Nephron progenitor cell (in vitro differentiated cells): ENCODE data around the gene SCD5.

Experiments
- DNase-seq: peaks from one replicate; pipeline ENCODE4 v3.0.0; 2021
- H3K27ac Mint-ChIP-seq: 2 replicates; pipeline ENCODE4 v1.8.0; 2021; ENCODE audit warnings: mild to moderate bottlenecking, moderate library complexity, mixed read lengths
- H3K27me3 Mint-ChIP-seq: 2 replicates; pipeline ENCODE4 v1.8.0; 2021; ENCODE audit warnings: mild to moderate bottlenecking, low read depth, mixed read lengths; ENCODE audit not compliant: poor library complexity
- H3K36me3 Mint-ChIP-seq: 2 replicates; pipeline ENCODE4 v1.8.0; 2021; ENCODE audit warnings: low read depth, mixed read lengths
- H3K4me1 Mint-ChIP-seq: 2 replicates; pipeline ENCODE4 v1.8.0; 2021; ENCODE audit warnings: mixed read lengths
- H3K4me3 Mint-ChIP-seq: 2 replicates; pipeline ENCODE4 v1.8.0; 2021; ENCODE audit warnings: mild to moderate bottlenecking, moderate library complexity, mixed read lengths
- H3K9me3 Mint-ChIP-seq: 2 replicates; pipeline ENCODE4 v1.8.0; 2021; ENCODE audit warnings: mild to moderate bottlenecking, moderate library complexity, mixed read lengths
- CTCF ChIP-seq: fragments of 200-600 bp; sonication (generic); IDR thresholded peaks from 2 replicates; pipeline ENCODE4 v1.5.0; 2021; ENCODE audit warnings: antibody characterized with exemption

SCD5 gene

DNA sequence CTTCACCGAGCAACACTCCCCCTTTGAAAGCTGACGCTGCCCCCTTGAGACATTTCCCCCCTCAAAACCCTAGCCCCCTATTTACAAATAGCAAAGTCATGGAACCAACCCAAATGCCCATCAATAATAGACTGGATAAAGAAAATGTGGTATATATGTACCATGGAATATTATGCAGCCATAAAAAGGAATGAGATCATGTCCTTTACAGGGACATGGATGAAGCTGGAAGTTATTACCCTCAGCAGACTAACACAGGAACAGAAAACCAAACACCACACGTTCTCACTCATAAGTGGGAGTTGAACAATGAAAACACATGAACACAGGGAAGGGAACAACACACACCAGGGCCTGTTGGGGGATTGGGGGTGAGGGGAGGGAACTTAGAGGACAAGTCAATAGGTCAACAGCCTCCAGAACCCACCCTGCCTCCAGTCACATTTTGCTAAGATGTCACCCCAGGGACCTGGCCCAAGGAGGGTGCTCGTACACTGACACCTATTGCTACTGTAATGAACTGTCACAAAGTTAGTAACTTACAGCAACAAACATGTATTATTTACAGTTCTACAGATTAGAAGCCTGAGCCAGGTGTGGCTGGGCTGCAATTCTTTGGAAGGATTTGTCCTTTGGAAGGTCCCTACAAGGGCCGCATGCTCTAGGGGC, 20.6 kb downstream of the SCD5 start:
- Mint-ChIP-seq H3K4me1 (peaks cover 53% of the 10 kb centered on the region), H3K9me3 (peaks cover 8% of the 10 kb centered on the region), H3K27ac (no peak overlapping the region), H3K4me3 (no peak overlapping the region), H3K36me3 (peaks cover 5% of the 10 kb centered on the region), H3K27me3 (peaks cover 4% of the 10 kb centered on the region)
- no peak for DNase-seq
- no peak for TF ChIP-seq CTCF

GRCh38 chr4:82776925-82777542, 21.6 kb downstream of the SCD5 start:
- H3K36me3 Mint-ChIP-seq = peaks cover 5% of the 10 kb centered on the region
- no peak for DNase-seq
- peaks cover 46% of the 10 kb centered on the region for H3K4me1 Mint-ChIP-seq
- peaks cover 8% of the 10 kb centered on the region for H3K9me3 Mint-ChIP-seq
- no peak overlapping the region for H3K4me3 Mint-ChIP-seq
- H3K27me3 Mint-ChIP-seq = peaks cover 4% of the 10 kb centered on the region
- H3K27ac Mint-ChIP-seq = peak overlapping the region; percentile 84
- no peak for TF ChIP-seq CTCF

DNA sequence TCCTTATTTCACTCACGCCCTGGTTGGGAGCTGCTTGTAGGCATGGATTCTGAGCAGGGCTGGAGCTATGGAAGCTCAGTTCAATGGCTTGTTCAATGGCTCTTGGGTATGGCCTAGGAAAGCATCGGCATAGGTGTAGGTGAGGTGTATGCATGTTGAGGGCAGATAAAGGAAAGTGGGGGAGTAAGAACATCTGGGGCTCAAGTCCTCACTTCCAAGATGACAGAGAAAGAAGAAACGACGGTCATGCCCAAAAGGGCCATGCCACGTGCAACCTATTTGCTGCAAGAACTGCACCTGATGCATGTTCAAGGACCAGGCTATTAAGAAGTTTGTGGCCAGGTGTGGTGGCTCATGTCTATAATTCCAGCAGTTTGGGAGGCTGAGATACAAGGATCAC, 23.4 kb downstream of the SCD5 start:
- no peak for TF ChIP-seq CTCF
- H3K4me3 Mint-ChIP-seq = peak overlapping the region; percentile 40
- peaks cover 4% of the 10 kb centered on the region for H3K27me3 Mint-ChIP-seq
- peaks cover 8% of the 10 kb centered on the region for H3K9me3 Mint-ChIP-seq
- DNase-seq = no peak
- peaks cover 43% of the 10 kb centered on the region for H3K4me1 Mint-ChIP-seq
- peak overlapping the region; percentile 96 for H3K27ac Mint-ChIP-seq
- H3K36me3 Mint-ChIP-seq = peaks cover 5% of the 10 kb centered on the region

- Mint-ChIP-seq H3K9me3 (peaks cover 8% of the 10 kb centered on the region), H3K27me3 (peaks cover 4% of the 10 kb centered on the region), H3K36me3 (peaks cover 5% of the 10 kb centered on the region), H3K4me1 (peaks cover 43% of the 10 kb centered on the region), H3K27ac (peak overlapping the region; percentile 96), H3K4me3 (no peak overlapping the region)
- no peak for TF ChIP-seq CTCF
- peak; percentile 12 for DNase-seq
Measured at GRCh38 chr4:82774711-82775171, 23.9 kb downstream of the SCD5 start.

DNA sequence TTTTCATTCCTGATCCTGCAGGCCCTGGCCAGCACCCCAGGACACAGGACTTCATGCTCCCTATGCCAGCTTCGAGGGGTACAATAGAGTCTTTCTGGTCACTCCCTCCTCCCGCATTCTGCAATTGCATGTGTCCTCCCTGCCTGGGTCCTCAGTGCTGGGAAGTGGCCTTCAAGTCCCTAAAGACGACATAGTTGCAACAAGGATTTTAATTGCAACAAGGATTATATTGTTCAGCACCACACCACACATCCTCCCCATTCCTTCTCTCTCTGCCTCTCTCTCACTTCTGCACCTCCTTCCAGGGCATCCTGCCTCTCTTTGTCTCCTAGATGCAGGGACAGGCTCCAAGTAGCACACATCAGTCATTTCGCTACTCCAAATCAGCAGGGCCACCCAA, 25.5 kb downstream of the SCD5 start:
- Mint-ChIP-seq H3K27ac (no peak overlapping the region), H3K4me1 (peaks cover 38% of the 10 kb centered on the region)
- TF ChIP-seq CTCF = no peak

GRCh38 chr4:82770607-82771006, 28.0 kb downstream of the SCD5 start:
- Mint-ChIP-seq H3K9me3 (peaks cover 19% of the 10 kb centered on the region), H3K4me1 (peaks cover 15% of the 10 kb centered on the region), H3K4me3 (no peak overlapping the region), H3K27ac (no peak overlapping the region), H3K36me3 (peaks cover 15% of the 10 kb centered on the region), H3K27me3 (peaks cover 4% of the 10 kb centered on the region)
- no peak for DNase-seq
- TF ChIP-seq CTCF = no peak

More for the DNA sequence above, 25.5 kb downstream of the SCD5 start:
- no peak for DNase-seq
- Mint-ChIP-seq H3K9me3 (no peaks in the 10 kb centered on the region), H3K4me3 (no peak overlapping the region), H3K36me3 (no peaks in the 10 kb centered on the region), H3K27me3 (peaks cover 4% of the 10 kb centered on the region)
